BLaER1 (cell line): Measurements from ENCODE around the gene TACR1.

ENCODE experiments used
- H3K27ac ChIP-seq: shearing (Covaris generic); formaldehyde crosslinking; 2 replicates; pipeline ENCODE4 v1.8.1; 2022
- H3K27me3 ChIP-seq: shearing (Covaris generic); formaldehyde crosslinking; 2 replicates; pipeline ENCODE4 v1.8.1; 2022
- H3K36me3 ChIP-seq: shearing (Covaris generic); formaldehyde crosslinking; 2 replicates; pipeline ENCODE4 v1.8.1; 2022
- H3K4me1 ChIP-seq: shearing (Covaris generic); formaldehyde crosslinking; 2 replicates; pipeline ENCODE4 v1.8.1; 2022
- H3K4me2 ChIP-seq: shearing (Covaris generic); formaldehyde crosslinking; 2 replicates; pipeline ENCODE4 v1.8.1; 2022
- H3K4me3 ChIP-seq: shearing (Covaris generic); formaldehyde crosslinking; 2 replicates; pipeline ENCODE4 v1.8.1; 2022
- H3K9ac ChIP-seq: shearing (Covaris generic); formaldehyde crosslinking; 2 replicates; pipeline ENCODE4 v1.8.1; 2022
- H3K9me3 ChIP-seq: shearing (Covaris generic); formaldehyde crosslinking; 2 replicates; pipeline ENCODE4 v1.8.1; 2022
- H4K20me1 ChIP-seq: shearing (Covaris generic); formaldehyde crosslinking; 2 replicates; pipeline ENCODE4 v1.8.1; 2022
- Cebpa-rat ChIP-seq: shearing (Covaris generic); IDR thresholded peaks from 2 replicates; pipeline ENCODE4 v1.8.1; 2022

TACR1 gene

GRCh38 chr2:75090770-75091515, 108.4 kb downstream of the TACR1 start:
- Histone ChIP-seq H3K4me1 (peaks cover 11% of the 10 kb centered on the region), H3K9ac (no peak overlapping the region), H3K4me3 (no peak overlapping the region), H3K27me3 (no peaks in the 10 kb centered on the region), H4K20me1 (no peaks in the 10 kb centered on the region), H3K27ac (no peak overlapping the region), H3K4me2 (no peak overlapping the region), H3K9me3 (no peaks in the 10 kb centered on the region), H3K36me3 (no peaks in the 10 kb centered on the region)
- no peak for TF ChIP-seq Cebpa-rat

GRCh38 chr2:75089471-75089870, 109.8 kb downstream of the TACR1 start:
- Histone ChIP-seq H3K9ac (no peak overlapping the region), H4K20me1 (no peaks in the 10 kb centered on the region), H3K36me3 (no peaks in the 10 kb centered on the region), H3K4me2 (no peak overlapping the region), H3K27me3 (no peaks in the 10 kb centered on the region), H3K9me3 (no peaks in the 10 kb centered on the region), H3K4me3 (no peak overlapping the region), H3K4me1 (peaks cover 11% of the 10 kb centered on the region), H3K27ac (no peak overlapping the region)
- TF ChIP-seq Cebpa-rat: no peak

- Histone ChIP-seq H3K9ac (no peak overlapping the region), H3K9me3 (no peaks in the 10 kb centered on the region), H3K27me3 (no peaks in the 10 kb centered on the region)
These were observed 110.5 kb downstream of the TACR1 start for GRCh38 chr2:75088791-75089190.

GRCh38 chr2:75087736-75088135, 111.6 kb downstream of the TACR1 start:
- TF ChIP-seq Cebpa-rat: no peak

More at GRCh38 chr2:75088791-75089190, 110.5 kb downstream of the TACR1 start:
- Histone ChIP-seq H3K4me3 (no peak overlapping the region), H3K4me1 (peaks cover 11% of the 10 kb centered on the region), H3K4me2 (peak overlapping the region; percentile 42), H3K27ac (no peak overlapping the region), H3K36me3 (no peaks in the 10 kb centered on the region), H4K20me1 (no peaks in the 10 kb centered on the region)
- TF ChIP-seq Cebpa-rat: no peak

GRCh38 chr2:75079575-75079974, 119.7 kb downstream of the TACR1 start:
- Histone ChIP-seq H3K9ac (no peak overlapping the region), H3K36me3 (no peaks in the 10 kb centered on the region), H4K20me1 (no peaks in the 10 kb centered on the region), H3K4me2 (no peak overlapping the region), H3K4me1 (no peaks in the 10 kb centered on the region), H3K9me3 (no peaks in the 10 kb centered on the region), H3K27ac (no peak overlapping the region), H3K4me3 (no peak overlapping the region), H3K27me3 (no peaks in the 10 kb centered on the region)
- TF ChIP-seq Cebpa-rat: no peak

More at GRCh38 chr2:75087736-75088135, 111.6 kb downstream of the TACR1 start:
- no peak overlapping the region for H3K4me3 ChIP-seq
- H3K4me2 ChIP-seq: no peak overlapping the region
- peaks cover 11% of the 10 kb centered on the region for H3K4me1 ChIP-seq
- H3K36me3 ChIP-seq: no peaks in the 10 kb centered on the region
- no peaks in the 10 kb centered on the region for H3K9me3 ChIP-seq
- H4K20me1 ChIP-seq: no peaks in the 10 kb centered on the region
- no peaks in the 10 kb centered on the region for H3K27me3 ChIP-seq
- no peak overlapping the region for H3K27ac ChIP-seq
- no peak overlapping the region for H3K9ac ChIP-seq

GRCh38 chr2:75077909-75078308, 121.4 kb downstream of the TACR1 start:
- no peaks in the 10 kb centered on the region for H4K20me1 ChIP-seq
- no peak overlapping the region for H3K27ac ChIP-seq
- H3K4me1 ChIP-seq: no peaks in the 10 kb centered on the region
- TF ChIP-seq Cebpa-rat: no peak
- H3K9me3 ChIP-seq: no peaks in the 10 kb centered on the region
- no peak overlapping the region for H3K9ac ChIP-seq
- no peaks in the 10 kb centered on the region for H3K36me3 ChIP-seq
- no peak overlapping the region for H3K4me2 ChIP-seq
- H3K27me3 ChIP-seq: no peaks in the 10 kb centered on the region
- H3K4me3 ChIP-seq: no peak overlapping the region

- H3K4me2 ChIP-seq: no peak overlapping the region
- H3K36me3 ChIP-seq: no peaks in the 10 kb centered on the region
- no peaks in the 10 kb centered on the region for H3K9me3 ChIP-seq
- no peak overlapping the region for H3K4me3 ChIP-seq
- H3K9ac ChIP-seq: no peak overlapping the region
- no peak for TF ChIP-seq Cebpa-rat
- no peaks in the 10 kb centered on the region for H3K4me1 ChIP-seq
- no peaks in the 10 kb centered on the region for H3K27me3 ChIP-seq
- H4K20me1 ChIP-seq: no peaks in the 10 kb centered on the region
- H3K27ac ChIP-seq: no peak overlapping the region
These were observed 123.2 kb downstream of the TACR1 start for GRCh38 chr2:75076088-75076487.

- Histone ChIP-seq H3K4me2 (no peak overlapping the region), H3K36me3 (no peaks in the 10 kb centered on the region), H4K20me1 (no peaks in the 10 kb centered on the region), H3K9ac (no peak overlapping the region), H3K9me3 (no peaks in the 10 kb centered on the region), H3K27me3 (no peaks in the 10 kb centered on the region), H3K27ac (no peak overlapping the region), H3K4me3 (no peak overlapping the region), H3K4me1 (no peaks in the 10 kb centered on the region)
- TF ChIP-seq Cebpa-rat: no peak
These were observed 124.6 kb downstream of the TACR1 start for GRCh38 chr2:75074708-75075107.

- Histone ChIP-seq H3K4me3 (no peak overlapping the region), H4K20me1 (no peaks in the 10 kb centered on the region), H3K4me2 (no peak overlapping the region), H3K9ac (no peak overlapping the region), H3K36me3 (no peaks in the 10 kb centered on the region), H3K27me3 (no peaks in the 10 kb centered on the region), H3K4me1 (no peaks in the 10 kb centered on the region), H3K27ac (no peak overlapping the region), H3K9me3 (no peaks in the 10 kb centered on the region)
- no peak for TF ChIP-seq Cebpa-rat
These were observed 125.1 kb downstream of the TACR1 start for GRCh38 chr2:75074228-75074627.

- no peaks in the 10 kb centered on the region for H3K4me1 ChIP-seq
- no peak overlapping the region for H3K9ac ChIP-seq
- no peaks in the 10 kb centered on the region for H3K36me3 ChIP-seq
- no peaks in the 10 kb centered on the region for H3K27me3 ChIP-seq
- no peaks in the 10 kb centered on the region for H3K9me3 ChIP-seq
- no peak overlapping the region for H3K27ac ChIP-seq
- TF ChIP-seq Cebpa-rat: no peak
- H3K4me2 ChIP-seq: no peak overlapping the region
- no peak overlapping the region for H3K4me3 ChIP-seq
- H4K20me1 ChIP-seq: no peaks in the 10 kb centered on the region
These were observed 127.6 kb downstream of the TACR1 start for GRCh38 chr2:75071766-75072165.
